Measurements from ENCODE around the gene DGAT2L6.

- TF ChIP-seq, protein P1, sequence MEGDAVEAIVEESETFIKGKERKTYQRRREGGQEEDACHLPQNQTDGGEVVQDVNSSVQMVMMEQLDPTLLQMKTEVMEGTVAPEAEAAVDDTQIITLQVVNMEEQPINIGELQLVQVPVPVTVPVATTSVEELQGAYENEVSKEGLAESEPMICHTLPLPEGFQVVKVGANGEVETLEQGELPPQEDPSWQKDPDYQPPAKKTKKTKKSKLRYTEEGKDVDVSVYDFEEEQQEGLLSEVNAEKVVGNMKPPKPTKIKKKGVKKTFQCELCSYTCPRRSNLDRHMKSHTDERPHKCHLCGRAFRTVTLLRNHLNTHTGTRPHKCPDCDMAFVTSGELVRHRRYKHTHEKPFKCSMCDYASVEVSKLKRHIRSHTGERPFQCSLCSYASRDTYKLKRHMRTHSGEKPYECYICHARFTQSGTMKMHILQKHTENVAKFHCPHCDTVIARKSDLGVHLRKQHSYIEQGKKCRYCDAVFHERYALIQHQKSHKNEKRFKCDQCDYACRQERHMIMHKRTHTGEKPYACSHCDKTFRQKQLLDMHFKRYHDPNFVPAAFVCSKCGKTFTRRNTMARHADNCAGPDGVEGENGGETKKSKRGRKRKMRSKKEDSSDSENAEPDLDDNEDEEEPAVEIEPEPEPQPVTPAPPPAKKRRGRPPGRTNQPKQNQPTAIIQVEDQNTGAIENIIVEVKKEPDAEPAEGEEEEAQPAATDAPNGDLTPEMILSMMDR (IDR thresholded peaks at IDR 0.05; ENCODE audit: low read length) = no peak
- TF ChIP-seq EZH2phosphoT487 (IDR thresholded peaks at IDR 0.05; ENCODE audit: low read length) = no peak
- no peak for TF ChIP-seq EZH2 (optimal IDR thresholded peaks at IDR 0.05; ENCODE audit: low read depth, low read length)
Observed at GRCh38 chrX:70226048-70226447, 48.8 kb downstream of the DGAT2L6 start.
